Transverse colon (tissue), 4 donors: ENCODE data around the gene DCAF17.

ENCODE experiments used
- POLR2A ChIP-seq: fragments of 450-650 bp; IDR thresholded peaks from one replicate; pipeline ENCODE4 v1.6.1; 2016; ENCODE audit warnings: antibody characterized with exemption, mild to moderate bottlenecking, moderate library complexity
- POLR2AphosphoS5 ChIP-seq, 3 donors: sonication (generic); formaldehyde crosslinking; IDR thresholded peaks; one replicate each; pipeline ENCODE4 v1.6.1; 2016; ENCODE audit warnings: antibody characterized with exemption in 3 of 3
- TF ChIP-seq, protein P1 (sequence below), 5 experiments: fragments of 200-600 bp in 3 of 5; fragments of 450-650 bp in 2 of 5; sonication (generic) in 3 of 5; IDR thresholded peaks; 1 replicate in 2 of 5; 2 replicates in 3 of 5; pipeline ENCODE4 v1.5.1; 2016 to 2017; ENCODE audit warnings: antibody characterized with exemption in 5 of 5, inconsistent platforms in 3 of 5, mild to moderate bottlenecking in 2 of 5, moderate library complexity in 1 of 5

DNA sequence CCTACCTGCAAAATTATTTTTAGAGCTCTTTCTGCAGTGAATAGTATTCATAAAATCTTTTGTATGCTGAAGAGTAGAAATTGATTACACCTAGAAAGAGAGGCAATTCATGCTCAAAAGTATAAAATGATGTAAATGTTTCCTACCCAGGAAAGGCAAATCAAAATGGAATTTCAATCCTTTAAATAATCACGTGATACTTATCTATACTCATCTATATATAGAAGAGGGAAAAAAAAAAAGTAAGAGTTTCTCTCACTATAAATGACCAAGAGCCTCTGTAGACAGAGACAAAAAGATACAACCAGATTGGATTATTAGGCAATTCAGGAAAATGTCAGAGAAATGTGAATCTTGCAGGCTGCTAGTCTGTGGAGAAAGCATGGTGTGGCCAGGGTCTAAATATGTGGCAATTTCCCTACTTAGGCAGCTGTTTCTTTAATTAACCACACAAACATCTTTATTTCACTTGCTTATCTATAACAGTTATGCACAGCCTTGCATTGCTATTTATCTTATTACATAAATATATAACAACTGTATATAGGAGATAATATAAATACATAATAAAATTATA lies 39.8 kb upstream of the DCAF17 start:
- TF ChIP-seq, protein P1, sequence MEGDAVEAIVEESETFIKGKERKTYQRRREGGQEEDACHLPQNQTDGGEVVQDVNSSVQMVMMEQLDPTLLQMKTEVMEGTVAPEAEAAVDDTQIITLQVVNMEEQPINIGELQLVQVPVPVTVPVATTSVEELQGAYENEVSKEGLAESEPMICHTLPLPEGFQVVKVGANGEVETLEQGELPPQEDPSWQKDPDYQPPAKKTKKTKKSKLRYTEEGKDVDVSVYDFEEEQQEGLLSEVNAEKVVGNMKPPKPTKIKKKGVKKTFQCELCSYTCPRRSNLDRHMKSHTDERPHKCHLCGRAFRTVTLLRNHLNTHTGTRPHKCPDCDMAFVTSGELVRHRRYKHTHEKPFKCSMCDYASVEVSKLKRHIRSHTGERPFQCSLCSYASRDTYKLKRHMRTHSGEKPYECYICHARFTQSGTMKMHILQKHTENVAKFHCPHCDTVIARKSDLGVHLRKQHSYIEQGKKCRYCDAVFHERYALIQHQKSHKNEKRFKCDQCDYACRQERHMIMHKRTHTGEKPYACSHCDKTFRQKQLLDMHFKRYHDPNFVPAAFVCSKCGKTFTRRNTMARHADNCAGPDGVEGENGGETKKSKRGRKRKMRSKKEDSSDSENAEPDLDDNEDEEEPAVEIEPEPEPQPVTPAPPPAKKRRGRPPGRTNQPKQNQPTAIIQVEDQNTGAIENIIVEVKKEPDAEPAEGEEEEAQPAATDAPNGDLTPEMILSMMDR (IDR thresholded peaks at IDR 0.05), result no peak
- TF ChIP-seq POLR2AphosphoS5 (IDR thresholded peaks at IDR 0.05) (no peak), POLR2A (no peak)
